ENCODE measurements around the gene DIS3L2.
A peak's percentile ranks its signal among the peaks of the same experiment; 100 is the strongest.

Gene DIS3L2

DNA sequence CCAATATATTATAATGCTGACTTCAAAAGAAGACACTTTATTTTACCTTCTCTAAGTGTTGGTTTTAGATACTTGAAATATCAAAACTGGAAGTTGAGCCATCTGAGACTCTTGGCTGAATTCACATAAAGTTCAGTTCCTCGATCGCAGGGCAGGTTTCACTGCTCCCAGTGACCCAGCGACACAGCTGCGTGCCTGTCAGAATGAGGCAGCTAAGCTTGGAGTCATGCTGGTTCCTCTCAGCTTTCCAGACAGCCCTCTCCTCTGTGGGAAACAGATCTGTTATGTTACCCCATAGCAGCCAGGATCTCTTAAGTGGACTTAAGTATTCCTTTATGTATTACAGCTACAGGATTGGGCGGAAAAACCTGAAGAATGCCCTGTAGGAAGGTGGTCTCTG, 274.2 kb downstream of the DIS3L2 start:
- DNase-seq, result no peak

DNA sequence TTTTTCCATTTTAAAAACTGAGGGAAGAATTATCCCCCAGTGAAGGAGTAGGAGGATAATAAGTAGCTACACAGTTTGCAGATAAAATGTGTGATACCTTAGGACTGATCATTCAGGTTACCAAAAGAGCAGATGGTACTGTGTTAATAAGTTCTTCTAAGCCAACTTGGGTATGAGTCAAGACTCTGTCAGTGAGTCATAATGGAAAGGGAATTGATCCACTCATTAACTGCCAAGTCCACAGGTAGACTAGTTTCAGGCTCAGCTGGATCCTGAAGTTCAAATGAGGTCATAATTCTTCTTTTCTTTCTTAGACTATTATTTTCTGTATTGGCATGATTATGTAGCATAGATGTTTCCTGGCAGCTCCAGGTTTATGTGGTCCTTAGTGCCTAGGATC, 274.7 kb downstream of the DIS3L2 start:
- DNase-seq, result no peak

DNA sequence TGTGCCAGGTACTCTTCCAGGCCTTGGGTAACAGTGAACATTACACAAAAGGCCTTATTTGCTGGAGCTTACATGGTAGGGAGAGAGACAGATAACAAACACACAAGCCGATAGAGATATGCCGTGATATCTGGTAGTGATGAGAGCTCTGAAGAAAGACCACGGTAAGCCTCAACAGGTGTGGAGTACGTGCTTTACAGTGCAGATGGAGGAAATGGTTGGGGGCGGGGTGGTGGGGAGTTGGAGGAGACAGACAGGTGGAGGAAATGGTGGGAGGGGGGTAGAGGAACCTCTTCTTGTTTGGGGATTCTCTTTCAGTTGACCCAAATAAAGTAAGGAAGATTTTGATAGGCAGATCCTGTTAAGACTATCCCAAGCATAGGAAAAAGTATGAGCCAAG, 276.0 kb downstream of the DIS3L2 start:
- no peak for DNase-seq

DNA sequence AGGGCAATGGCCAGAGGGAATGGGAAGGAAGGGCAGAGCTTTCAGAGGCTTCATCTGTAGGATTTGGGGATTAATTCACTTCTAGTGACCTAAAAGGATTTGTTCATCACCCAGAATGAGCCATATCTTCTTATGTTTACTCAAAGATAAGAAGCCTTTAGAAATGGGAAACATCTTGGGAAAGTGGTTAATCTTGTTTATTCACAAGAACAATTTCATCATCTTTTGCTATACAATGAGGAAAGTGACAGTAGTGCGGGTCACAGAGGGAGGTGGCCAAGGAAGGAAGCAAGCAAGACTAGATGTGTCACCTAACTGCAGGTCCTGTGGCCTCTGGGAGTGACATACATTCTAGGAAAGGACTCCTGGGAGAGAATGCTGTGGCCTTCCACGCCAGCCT, 276.6 kb downstream of the DIS3L2 start:
- peak; percentile 36 for DNase-seq

DNA sequence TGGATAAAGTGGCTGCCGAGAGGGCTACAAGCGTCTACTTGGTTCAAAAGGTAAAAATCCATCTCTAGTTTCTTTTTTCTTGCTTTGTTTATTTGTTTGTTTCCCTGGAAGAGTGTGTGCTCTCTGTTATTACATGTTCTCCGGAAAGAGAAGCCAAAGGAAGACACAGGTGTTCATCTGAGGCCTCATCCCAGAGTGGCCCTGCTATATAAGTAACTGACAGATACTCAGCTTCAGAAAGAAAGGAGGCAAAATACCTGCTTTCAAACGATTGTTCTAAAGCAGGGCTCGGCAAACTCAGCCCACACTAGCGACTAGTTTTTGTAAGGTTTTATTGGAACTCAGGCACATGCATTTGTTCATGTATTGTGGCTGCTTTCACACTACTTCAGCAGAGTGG, 277.1 kb downstream of the DIS3L2 start:
- no peak for DNase-seq

DNA sequence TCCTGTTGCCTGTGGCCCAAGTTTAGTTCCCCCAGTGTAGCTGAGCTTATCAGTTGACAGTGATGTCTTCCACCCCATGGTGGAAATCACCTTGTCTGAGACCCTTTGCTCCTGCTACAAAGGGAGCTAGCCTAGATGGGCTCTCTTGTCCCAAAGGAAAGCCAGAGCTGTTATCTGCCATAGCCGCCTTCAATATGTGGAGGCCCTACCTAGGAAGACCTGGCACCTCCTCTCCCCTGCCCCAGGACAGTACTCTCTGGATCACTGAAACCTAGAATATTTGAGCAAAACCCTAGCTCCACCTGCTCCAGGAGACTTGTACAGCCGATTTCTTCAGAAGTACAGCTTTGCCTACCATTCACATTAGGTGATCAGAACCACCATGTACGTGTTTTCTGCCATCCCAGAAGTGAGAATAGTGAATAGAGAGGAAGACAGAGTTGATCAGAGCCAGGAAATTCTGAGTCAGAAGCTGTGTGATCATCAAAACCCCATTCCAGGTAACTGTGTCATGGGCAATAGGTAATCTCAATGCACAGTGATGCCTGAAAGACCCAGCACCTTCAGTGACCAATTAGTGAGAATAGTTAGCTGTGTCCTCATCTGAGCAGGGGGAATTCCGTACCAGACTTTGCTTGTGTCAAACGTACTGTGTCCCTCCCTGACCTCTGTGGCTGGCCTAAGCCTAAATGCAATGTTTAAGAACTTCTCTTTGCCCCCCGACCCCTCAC, 278.6 kb downstream of the DIS3L2 start:
- no peak for DNase-seq

DNA sequence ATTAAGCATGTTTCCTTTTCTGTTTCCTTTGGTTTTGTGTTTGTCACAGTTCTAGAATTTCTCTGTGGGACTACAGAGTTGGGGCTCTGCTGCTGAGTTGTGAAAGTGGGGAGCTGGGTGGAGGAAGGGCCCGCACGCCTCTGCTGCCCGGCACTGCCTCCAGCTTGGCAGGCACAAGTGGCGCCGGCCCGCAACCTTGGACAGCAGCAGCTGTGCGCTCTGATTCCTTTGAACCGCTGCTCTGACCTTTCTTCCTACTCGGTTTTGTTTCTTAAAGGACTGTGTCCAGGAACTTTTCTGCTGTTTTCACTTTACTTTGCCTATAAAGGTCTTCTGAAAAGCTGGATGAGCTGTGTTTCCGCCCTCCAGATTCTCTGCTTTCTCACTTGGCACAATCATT, 279.4 kb downstream of the DIS3L2 start:
- DNase-seq, result no peak

DNA sequence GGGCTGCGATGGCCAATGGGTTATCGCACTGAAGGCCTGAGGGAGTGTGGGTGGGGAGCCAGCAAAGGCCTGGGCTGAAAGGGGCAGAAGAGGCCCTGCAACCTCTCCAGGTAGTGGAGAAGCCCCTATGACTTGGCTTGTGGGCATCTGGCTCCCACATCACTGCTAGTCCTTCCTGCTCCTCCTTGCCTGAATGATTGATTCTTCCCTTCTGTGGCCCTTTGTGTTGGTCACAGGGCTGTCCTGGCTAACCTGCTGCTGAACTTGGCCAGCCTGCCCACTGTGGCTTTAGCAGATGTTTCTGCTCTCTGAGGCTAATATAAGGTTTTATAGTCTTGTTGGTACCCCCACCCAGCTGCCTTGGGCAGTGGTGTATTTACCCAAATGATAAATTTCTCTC, 280.8 kb downstream of the DIS3L2 start:
- no peak for DNase-seq

DNA sequence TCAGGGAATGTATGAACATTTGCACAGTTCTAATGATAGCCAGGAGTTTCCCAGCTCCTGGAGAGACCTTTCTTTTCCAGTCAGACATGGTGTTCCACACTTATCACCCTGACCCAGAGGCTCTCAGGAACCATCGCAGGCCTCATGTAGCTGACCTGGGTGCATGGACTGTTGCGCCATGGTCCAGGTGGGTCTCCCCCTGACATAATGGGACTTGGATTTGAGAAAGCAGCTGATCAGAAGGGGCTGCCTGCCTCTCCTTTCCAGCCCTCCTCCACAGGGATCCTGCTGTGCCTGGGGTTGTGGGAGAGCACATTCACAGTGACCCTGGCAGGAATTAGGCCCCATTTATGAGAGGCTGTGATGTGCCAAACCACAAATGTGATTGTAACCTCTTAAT, 283.6 kb downstream of the DIS3L2 start:
- no peak for DNase-seq

DNA sequence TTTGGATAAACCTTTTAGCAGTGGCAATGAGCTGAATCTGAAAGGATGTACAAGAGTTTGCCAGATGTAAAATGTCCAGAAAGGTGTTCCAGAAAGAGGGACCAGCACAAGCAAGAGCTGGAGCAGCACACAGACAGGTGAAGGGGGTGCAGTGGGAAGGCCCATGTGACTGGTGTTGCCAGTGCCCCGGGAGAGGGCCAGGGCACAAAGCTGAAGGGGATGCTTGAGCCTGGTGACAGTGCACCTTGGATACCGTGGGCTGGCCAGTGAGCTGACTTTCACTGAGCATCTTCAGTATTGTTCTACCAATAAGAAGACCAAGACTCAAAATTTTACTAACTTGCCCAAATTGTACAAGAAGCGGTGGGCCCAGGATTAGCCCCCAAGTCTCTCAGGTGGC, 284.7 kb downstream of the DIS3L2 start:
- DNase-seq, result no peak

DNA sequence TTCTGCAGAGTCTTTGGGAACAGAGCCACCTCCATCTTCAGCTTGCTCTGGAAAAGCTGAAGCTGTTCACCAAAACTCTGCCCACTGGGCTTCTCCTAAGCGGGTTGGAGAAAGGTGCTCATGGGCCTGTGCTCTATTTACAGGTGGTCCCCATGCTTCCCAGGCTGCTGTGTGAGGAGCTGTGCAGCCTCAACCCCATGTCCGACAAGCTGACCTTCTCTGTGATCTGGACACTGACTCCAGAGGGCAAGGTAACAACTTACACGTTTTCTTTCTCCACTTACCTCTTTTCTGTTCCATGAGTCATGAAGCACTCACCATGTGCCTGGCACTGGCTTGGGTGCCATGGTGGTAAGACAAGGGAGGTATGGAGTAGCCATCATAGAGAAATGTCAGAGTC, 287.6 kb downstream of the DIS3L2 start:
- DNase-seq, result no peak

DNA sequence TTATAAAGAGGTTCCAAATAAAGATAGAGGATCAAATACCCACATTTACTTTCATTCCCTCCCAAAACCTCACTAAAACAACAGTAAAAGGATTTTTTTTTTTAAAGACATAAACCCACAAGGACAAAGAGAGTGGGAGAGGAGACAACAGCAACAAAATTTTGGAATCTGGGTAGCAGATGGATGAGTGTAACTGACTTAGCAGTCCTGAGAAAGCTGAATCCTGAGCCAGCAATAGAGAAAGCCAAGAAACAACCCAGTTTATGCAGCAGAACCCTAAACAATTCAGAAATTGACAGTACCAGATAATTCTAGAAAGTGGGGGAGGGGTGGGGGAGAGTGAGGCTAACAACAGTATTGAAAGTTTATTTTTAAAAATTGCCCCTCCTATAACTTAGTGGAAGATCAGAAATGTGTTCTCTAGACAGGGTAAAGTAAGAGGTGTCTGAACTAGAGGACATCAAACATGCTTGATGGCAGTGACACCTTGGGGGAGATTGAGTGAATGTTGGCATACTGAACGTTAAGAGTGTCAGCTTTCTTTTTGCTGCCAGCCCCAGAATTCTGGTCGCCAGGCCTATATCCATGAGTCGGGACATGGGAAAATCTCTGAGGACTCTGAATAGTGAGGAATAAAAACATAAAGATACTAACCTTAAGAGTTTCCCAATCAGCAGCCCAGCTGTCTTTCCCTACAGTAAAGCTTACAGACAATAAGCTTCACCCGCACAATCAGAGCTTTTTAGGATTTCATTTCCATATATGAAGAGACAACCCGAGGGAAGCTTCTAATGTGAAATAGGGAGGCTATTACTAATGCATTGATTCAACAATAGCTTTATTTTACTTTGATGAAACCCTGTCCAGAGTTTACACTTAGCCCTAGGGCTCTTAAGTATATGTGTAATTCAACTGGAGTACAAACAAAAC, 289.0 kb downstream of the DIS3L2 start:
- no peak for DNase-seq

DNA sequence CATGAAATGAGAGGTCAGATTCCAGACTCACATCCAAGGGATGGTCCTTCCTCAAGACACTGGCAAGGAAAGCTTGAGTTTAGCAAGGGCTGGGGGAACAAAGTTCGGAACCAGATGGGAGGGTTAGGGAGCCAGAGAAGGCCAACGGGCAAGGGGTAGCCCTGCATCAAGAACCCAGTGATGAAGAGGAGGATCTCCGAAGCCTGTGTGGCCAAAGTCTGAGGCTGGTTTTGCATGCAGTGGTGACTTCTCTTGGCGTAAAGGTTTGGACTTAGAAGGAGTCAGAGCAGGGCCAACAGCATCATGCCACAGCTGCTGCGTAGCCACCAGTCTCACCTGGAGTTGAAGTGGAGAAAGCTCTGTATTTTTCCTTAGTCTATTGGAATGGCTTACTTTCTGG, 293.5 kb downstream of the DIS3L2 start:
- DNase-seq, result no peak

DNA sequence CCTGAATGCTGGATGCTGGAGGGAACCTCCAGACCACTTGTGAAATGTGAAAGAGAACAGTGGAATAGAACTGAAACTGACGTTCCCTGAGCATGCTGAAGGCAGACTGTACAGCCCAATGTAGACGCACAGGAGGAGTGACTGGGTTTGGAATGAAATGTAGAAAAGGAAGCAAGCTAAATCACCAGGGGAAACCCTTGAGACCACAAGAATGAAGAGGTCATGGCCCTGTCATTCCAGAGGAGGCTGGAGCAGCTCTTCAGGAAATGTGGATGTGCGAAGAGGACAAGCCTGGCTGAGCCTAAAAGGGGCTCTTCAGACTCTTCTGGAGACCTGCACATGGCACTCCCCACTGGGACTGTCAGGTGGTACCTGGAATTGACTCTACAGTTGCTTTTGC, 298.6 kb downstream of the DIS3L2 start:
- DNase-seq, result peak; percentile 94

DNA sequence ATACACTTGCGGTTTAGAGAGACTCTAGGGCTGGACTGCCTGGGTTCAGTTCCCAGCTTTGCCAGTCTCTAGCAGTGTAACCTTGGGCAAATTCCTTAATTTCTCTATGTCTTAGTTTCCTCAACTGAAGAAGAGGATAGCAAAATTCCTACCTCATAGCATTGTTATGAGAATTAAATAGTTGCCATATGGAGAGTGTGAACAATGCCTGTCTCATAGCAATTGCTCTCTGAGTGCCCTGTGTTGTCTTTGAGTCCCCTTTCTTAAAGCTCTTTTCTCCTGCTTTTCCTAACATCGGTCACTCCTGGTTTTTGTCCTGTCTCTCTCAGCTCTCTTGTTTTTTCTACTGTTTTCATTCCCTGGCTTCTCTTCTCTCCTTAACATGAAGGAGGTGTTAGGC, 300.3 kb downstream of the DIS3L2 start:
- peak; percentile 45 for DNase-seq

DNA sequence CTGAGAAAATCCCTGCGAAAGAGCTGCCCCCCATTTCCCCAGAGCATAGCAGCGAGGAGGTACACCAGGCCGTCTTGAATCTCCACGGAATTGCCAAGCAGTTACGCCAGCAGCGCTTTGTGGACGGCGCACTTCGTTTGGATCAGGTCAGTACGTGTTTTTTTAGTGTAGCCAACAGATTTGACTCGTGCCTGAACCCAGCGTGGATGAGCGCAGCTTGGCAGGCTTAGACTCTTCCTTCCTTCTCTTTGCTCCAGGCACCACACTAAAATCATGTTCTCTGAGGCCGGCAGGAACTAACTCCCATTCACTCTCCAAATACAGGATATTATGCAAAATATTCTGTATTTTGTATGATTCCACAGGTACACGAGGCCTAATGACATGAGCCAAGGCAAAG, 301.8 kb downstream of the DIS3L2 start:
- DNase-seq, result no peak

DNA sequence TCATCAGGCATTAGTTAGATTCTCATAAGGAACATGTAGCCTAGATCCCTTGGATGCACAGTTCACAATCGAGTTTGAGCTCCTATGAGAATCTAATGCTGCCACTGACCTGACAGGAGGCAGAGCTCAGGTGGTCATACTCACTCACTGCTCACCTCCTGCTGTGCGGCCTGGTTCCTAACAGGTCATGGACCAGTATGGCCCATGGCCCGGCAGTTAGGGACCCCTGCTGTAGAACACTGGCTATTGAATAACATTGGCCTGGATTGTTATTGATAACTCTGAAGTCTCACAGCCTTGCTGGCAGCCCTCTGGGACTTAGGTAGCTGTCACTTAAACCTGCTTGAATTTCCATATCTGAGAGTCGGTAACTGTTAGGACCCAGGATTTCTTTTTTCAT, 302.6 kb downstream of the DIS3L2 start:
- DNase-seq, result no peak

DNA sequence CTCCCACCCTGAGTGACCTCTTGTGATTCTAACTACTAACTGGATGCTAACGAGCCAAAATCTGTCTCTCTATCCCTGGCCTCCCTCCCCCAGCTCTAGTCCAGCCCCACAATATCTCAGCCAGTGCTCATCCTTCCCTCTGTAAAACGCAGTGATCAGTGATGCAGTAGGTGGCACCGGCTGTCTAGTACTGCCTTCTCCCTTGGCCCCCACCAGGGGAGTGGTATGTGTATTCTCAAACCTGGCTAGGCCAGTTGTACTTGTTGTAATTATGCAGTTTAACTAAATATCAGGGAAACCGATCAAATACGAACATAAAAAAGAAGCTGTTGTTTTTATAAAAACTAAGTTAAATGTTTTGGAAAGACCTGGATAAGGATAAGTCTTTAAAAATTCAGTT, 303.8 kb downstream of the DIS3L2 start:
- no peak for DNase-seq

DNA sequence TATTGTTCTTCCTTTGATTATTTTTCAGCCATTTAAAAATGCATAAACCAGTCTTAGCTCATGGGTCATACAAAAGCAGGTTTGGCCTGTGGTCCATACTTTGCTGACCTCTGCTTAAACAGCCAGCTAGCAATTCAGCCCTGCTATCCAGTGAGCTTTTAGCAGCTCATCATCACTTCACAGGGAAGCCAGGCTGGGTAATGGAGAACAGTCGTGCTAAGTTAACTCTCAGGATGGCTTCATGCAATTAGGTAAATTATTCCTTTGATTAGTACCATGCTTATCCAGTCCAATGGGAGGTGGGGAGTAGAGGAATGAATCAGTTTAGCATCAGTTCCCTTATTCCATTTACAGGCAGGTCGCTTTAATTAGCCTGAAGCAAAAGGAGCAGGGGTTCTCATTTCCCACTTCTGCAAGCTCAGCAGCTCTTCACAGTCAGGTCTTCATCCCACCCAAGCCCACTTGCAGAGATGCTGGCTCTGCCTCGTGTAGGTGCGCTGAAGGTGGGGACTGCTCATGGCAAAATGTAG, 307.2 kb downstream of the DIS3L2 start:
- no peak for DNase-seq

DNA sequence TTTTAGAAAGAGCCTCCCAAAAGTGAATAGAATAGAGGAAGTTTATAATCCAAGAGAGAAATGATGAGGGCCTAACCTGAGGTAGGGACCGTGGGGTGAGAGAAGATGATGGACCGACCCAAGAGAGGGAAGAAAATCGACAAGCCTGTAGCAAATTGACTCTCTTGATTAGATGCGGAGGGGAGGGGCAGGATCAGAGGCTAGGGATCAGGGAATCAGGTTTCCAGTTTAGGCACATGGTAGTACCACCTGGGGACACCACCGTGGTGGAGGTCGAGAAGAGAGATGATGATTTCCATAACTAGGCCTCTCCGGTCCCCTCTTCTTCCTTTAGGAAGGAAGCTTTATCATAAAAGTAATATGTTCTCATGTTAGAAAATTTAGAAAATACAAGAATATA, 308.4 kb downstream of the DIS3L2 start:
- DNase-seq, result no peak

DNA sequence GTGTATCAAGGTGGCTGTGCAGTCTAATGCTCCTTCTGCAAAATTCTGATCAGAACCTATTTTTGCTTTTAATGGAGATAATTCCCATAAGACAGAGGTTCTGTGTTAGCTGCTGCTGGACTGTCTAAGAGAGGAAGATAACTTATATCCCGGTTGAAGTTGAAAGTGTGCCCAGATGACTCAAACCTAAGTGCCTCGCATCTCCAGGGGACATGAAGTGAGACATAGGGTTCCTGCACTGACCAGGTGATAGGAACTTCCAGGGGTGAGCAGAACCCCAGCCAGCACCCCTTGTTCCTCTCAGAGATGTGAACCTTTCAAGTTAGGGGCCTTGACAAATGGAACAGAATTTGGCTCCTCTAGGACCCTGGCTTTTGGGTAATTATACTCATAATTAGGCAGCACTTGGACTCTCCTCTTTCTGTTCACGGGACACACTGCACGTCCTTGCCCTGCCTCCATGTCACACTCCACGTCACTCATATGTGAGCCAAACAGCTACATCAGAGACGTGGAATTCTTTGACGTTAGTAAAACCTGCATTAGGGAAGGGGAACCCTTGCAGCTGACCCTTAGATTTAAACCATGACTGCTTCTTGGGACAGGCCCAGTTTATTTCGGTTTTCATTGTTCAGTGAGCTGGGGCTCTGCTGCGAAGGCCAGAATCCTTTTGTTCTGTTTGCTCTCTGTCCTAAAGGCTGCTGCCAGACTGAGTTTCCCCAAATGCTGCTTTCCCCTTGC, 312.6 kb downstream of the DIS3L2 start:
- DNase-seq, result no peak

DNA sequence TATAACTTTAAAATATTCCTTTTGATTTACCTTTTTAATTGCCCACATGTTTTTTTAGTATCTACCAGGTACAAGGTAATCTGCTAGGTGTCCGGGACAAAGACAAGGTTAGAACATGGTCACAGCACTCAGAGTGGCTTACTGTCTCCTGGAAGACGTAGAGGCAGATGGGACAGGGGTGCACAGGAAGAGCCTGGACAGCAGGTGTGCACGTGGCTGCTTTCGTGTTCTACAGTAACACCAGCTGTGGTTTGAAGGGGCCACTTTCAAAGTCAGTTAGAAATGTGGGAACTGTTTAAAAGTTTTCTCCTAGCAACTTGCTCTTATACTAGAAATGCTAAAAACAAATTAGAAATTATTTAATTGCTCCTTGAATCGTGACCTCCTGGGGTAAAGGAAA, 314.2 kb downstream of the DIS3L2 start:
- DNase-seq, result no peak

DNA sequence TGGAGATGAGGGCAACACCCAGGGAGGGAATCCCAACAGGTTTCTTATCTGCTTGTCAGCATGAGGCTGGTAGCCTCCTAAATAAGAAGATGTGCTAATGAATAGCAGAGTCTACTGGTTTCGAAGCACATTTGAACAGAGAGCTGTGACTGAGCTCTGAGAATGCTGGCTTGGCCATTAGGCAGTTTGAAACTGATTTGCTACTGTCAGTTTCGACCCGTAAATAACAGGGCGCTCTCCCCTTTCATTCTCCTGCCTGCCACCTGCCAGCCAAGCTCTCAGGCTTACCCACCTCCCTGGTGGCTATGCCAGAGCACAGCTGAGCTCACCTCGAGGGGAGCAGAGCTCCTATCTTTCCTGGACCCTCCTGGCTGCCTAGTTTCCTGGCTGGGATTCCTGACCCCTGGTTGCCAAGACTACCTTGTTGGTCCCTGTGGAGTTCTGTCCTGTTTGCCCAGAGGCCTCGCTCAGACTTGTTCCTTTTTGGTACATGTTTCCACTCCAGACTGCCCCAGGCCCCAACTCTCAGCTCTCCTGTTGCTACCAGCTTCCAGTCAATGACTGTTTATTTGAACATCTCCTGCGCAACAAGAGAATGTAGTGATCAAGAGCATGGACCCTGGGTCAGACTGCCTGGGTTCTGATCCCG, 314.7 kb downstream of the DIS3L2 start:
- no peak for DNase-seq

Measured in fibroblast of skin of back (primary cell).